Measurements from ENCODE around the gene CYP4A22. TPM values are rescaled to one million over a fixed set of nuclear protein-coding genes. Genes with fewer than 3 reads are reported as not detected.
"Not testable (repeated sequence)": the region's sequence is repeated elsewhere in the genome, so short reads cannot be mapped to it uniquely, and the experiment has no call there.

Gene CYP4A22
- total RNA-seq, 6 experiments from 2014 or later: not detected

DNA sequence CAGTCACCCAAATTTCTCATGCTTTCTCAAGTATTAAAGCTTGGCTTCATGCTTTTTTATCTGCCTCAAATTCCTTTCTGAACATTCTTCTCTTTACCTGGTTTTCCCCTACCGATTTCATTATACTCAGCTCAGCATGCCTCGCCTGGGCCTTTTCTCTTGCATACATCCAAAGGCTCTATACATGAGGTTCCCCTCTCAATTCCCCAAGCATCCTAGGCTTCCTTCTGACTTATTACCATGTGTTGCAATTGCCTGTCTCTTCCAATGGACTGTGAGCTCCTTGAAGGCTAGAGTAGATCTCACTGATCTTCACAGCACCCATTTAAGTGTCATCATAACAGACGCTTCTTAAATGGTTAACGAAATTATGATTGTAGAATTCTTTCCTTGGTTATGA lies 24.1 kb upstream of the CYP4A22 start:
- DNase-seq: no peak
- Mint-ChIP-seq H3K27ac (no peak overlapping the region), H3K36me3 (ENCODE audit: low read depth) (no peaks in the 10 kb centered on the region), H3K4me3 (no peak overlapping the region), H3K27me3 (ENCODE audit: insufficient read depth) (no peaks in the 10 kb centered on the region; the same call in 1 of the 2 replicates), H3K4me1 (ENCODE audit: low read depth) (peaks cover 6% of the 10 kb centered on the region), H3K9me3 (peaks cover 8% of the 10 kb centered on the region; the same call in 1 of the 2 replicates)
- TF ChIP-seq, protein P1, sequence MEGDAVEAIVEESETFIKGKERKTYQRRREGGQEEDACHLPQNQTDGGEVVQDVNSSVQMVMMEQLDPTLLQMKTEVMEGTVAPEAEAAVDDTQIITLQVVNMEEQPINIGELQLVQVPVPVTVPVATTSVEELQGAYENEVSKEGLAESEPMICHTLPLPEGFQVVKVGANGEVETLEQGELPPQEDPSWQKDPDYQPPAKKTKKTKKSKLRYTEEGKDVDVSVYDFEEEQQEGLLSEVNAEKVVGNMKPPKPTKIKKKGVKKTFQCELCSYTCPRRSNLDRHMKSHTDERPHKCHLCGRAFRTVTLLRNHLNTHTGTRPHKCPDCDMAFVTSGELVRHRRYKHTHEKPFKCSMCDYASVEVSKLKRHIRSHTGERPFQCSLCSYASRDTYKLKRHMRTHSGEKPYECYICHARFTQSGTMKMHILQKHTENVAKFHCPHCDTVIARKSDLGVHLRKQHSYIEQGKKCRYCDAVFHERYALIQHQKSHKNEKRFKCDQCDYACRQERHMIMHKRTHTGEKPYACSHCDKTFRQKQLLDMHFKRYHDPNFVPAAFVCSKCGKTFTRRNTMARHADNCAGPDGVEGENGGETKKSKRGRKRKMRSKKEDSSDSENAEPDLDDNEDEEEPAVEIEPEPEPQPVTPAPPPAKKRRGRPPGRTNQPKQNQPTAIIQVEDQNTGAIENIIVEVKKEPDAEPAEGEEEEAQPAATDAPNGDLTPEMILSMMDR (IDR thresholded peaks at IDR 0.05): no peak

DNA sequence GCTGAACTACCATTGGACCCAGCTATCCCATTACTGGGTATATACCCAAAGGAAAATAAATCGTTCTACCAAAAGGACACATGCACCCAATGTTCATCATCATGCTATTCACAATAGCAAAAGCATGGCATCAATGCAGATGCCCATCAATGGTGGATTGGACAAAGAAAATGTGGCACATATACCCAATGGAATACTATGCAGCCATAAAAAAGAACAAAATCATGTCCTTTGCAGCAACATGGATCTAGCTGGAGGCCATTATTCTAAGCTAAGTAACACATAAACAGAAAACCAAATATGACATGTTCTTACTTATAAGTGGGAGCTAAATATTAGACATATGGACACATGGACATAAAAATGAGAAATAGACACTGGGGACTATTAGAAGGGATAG lies 16.2 kb upstream of the CYP4A22 start:
- DNase-seq; H3K4me1 Mint-ChIP-seq (ENCODE audit: low read depth); H3K27ac Mint-ChIP-seq; H3K36me3 Mint-ChIP-seq (ENCODE audit: low read depth); H3K27me3 Mint-ChIP-seq (ENCODE audit: insufficient read depth); H3K9me3 Mint-ChIP-seq; H3K4me3 Mint-ChIP-seq: not testable (repeated sequence)

DNA sequence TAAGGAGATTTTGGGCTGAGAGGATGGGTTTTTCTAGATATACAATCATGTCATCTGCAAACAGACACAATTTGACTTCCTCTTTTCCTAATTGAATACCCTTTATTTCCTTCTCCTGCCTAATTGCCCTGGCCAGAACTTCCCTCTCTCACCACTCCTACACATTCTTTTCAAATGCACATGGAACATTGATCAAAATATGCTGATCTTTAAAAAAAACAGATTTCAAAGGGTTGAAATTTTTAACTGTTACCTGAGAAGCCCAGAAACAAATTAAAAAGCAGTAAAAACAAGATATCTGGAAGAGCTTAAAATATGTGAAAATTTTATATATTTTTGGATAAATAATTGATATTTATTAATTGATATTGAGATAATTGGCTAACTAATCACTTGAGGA lies 12.4 kb upstream of the CYP4A22 start:
- H3K27ac Mint-ChIP-seq; H3K36me3 Mint-ChIP-seq (ENCODE audit: low read depth); H3K4me3 Mint-ChIP-seq; H3K9me3 Mint-ChIP-seq; H3K27me3 Mint-ChIP-seq (ENCODE audit: insufficient read depth); DNase-seq; H3K4me1 Mint-ChIP-seq (ENCODE audit: low read depth): not testable (repeated sequence)

DNA sequence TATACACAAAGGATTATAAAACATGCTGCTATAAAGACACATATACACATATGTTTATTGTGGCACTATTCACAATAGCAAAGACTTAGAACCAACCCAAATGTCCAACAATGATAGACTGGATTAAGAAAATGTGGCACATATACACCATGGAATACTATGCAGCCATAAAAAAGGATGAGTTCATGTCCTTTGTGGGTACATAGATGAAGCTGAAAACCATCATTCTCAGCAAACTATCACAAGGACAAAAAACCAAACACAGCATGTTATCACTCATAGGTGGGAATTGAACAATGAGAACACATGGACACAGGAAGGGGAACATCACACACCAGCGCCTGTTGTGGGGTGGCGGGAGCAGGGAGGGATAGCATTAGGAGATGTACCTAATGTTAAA lies 10.2 kb upstream of the CYP4A22 start:
- H3K36me3 Mint-ChIP-seq (ENCODE audit: low read depth); DNase-seq; H3K27me3 Mint-ChIP-seq (ENCODE audit: insufficient read depth); H3K4me3 Mint-ChIP-seq; H3K27ac Mint-ChIP-seq; H3K9me3 Mint-ChIP-seq; H3K4me1 Mint-ChIP-seq (ENCODE audit: low read depth): not testable (repeated sequence)

DNA sequence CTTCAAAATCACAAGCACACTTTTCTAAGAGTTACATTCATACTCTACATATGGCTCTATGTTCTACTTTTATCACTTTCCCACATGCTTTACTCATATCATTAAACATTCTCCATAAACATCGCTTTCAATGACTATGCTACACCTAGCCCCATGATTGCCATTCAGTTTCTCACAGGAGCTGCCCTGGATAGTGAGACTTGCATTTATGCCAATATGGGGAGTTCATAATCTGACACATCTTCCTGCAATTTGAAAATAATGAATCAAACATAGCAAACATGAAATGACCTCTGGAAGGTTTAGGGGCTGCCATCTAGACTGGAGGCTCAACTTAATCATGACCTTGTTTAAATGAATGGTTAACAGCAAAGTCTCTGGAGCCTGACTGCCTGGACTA lies 9.0 kb upstream of the CYP4A22 start:
- Mint-ChIP-seq H3K27ac (no peak overlapping the region), H3K27me3 (ENCODE audit: insufficient read depth) (peaks cover 2% of the 10 kb centered on the region; the same call in 1 of the 2 replicates), H3K9me3 (no peaks in the 10 kb centered on the region; the same call in 1 of the 2 replicates), H3K4me3 (no peak overlapping the region), H3K4me1 (ENCODE audit: low read depth) (no peaks in the 10 kb centered on the region), H3K36me3 (ENCODE audit: low read depth) (no peaks in the 10 kb centered on the region)
- TF ChIP-seq, protein P1 (IDR thresholded peaks at IDR 0.05): no peak
- no peak for DNase-seq

DNA sequence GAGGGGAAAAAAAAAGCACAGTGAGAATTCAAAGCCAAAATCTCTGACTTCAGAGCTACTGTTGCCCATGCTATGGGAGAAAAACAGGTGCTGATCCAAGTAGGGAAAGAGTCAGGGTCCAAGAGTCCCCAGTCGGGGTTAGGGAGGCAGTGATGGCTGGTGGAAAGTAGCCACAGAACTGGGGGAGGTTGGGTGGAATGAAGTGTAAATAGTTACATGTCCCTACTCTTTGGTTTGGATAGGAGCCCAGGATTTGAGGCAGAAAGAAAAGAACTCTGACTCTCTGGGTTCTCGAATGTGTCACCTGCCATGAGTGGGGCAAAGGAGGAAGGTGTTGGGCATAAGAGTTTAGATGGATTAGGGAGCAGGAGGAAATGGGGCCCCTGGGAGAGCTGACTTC lies 8.4 kb upstream of the CYP4A22 start:
- not testable (repeated sequence) for H3K4me3 Mint-ChIP-seq; H3K9me3 Mint-ChIP-seq; H3K27ac Mint-ChIP-seq; H3K4me1 Mint-ChIP-seq (ENCODE audit: low read depth); H3K36me3 Mint-ChIP-seq (ENCODE audit: low read depth); DNase-seq; H3K27me3 Mint-ChIP-seq (ENCODE audit: insufficient read depth)

DNA sequence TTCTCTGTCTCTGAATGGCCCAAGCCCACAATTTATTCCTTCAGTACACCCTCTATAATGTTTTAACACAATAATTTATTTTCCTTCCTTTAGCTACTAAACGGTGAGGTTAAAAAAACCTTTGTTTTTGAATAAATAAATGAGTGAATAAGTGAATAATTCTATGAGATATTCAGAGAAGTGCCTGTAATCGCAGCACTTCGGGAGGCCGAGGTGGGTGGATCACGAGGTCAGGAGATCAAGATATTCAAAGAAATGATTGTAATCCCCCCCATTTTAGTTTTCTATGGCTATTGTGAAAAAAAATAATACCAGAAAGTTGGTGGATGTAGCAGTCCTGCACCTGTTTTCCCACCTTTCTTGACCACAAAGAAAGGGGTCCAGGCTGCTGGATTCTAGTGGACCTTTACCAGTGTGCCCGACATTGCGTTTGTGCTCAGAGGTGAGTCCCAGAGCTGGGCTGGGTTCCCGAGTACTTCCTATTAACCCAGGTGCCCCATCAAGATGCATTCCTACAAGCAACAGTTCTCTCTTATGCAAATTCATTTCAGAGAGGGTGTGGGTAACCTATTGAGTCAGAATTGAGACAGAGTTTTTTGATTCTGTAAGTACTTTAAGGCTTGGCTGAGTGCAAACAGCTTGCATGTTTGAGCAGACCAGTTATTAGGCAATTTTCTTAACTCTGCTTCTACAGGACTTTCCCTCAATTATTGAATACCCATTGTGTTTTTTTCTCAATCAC lies 7.6 kb upstream of the CYP4A22 start:
- not testable (repeated sequence) for H3K4me3 Mint-ChIP-seq; H3K27ac Mint-ChIP-seq; H3K9me3 Mint-ChIP-seq; H3K27me3 Mint-ChIP-seq (ENCODE audit: insufficient read depth); H3K4me1 Mint-ChIP-seq (ENCODE audit: low read depth); DNase-seq; H3K36me3 Mint-ChIP-seq (ENCODE audit: low read depth)

DNA sequence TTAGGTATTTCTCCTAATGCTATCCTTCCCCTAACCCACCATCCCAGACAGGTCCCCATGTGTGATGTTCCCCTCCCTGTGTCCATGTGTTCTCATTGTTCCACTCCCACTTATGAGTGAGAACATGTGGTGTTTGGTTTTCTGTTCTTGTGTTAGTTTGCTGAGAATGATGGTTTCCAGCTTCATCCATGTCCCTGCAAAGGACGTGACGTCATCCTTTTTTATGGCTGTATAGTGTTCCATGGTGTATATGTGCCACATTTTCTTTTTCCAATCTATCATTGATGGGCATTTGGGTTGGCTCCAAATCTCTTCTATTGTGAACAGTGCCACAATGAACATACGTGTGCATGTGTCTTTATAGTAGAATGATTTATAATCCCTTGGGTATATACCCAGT lies 4.6 kb upstream of the CYP4A22 start:
- H3K9me3 Mint-ChIP-seq; H3K27ac Mint-ChIP-seq; DNase-seq; H3K27me3 Mint-ChIP-seq (ENCODE audit: insufficient read depth); H3K4me3 Mint-ChIP-seq; H3K36me3 Mint-ChIP-seq (ENCODE audit: low read depth); H3K4me1 Mint-ChIP-seq (ENCODE audit: low read depth): not testable (repeated sequence)

All from HFFc6 (cell line).